Measurements from ENCODE around the gene TESK2.
"Not testable (repeated sequence)": the region's sequence is repeated elsewhere in the genome, so short reads cannot be mapped to it uniquely, and the experiment has no call there.

TESK2 gene

GRCh38 chr1:45411510-45411899, 79.5 kb downstream of the TESK2 start:
- DNase-seq (ENCODE audit: low spot score), result no peak

- no peak for DNase-seq (ENCODE audit: low spot score)
Measured at GRCh38 chr1:45410850-45411509, 80.0 kb downstream of the TESK2 start.

GRCh38 chr1:45409276-45409675, 81.7 kb downstream of the TESK2 start:
- no peak for DNase-seq (ENCODE audit: low spot score)

GRCh38 chr1:45407629-45408287, 83.2 kb downstream of the TESK2 start:
- no peak for DNase-seq (ENCODE audit: low spot score)

- DNase-seq (ENCODE audit: low spot score), result no peak
Measured at GRCh38 chr1:45405636-45406035, 85.3 kb downstream of the TESK2 start.

- no peak for DNase-seq (ENCODE audit: low spot score)
Measured at GRCh38 chr1:45403718-45404117, 87.2 kb downstream of the TESK2 start.

- no peak for DNase-seq (ENCODE audit: low spot score)
Measured at GRCh38 chr1:45403298-45403697, 87.7 kb downstream of the TESK2 start.

GRCh38 chr1:45401524-45401923, 89.4 kb downstream of the TESK2 start:
- DNase-seq (ENCODE audit: low spot score), result no peak

GRCh38 chr1:45400049-45400448, 90.9 kb downstream of the TESK2 start:
- no peak for DNase-seq (ENCODE audit: low spot score)

- DNase-seq (ENCODE audit: low spot score), result no peak
Measured at GRCh38 chr1:45397285-45397684, 93.7 kb downstream of the TESK2 start.

- DNase-seq (ENCODE audit: low spot score), result no peak
Measured at GRCh38 chr1:45395582-45395981, 95.4 kb downstream of the TESK2 start.

- DNase-seq (ENCODE audit: low spot score), result no peak
Measured at GRCh38 chr1:45395051-45395450, 95.9 kb downstream of the TESK2 start.

- no peak for DNase-seq (ENCODE audit: low spot score)
Measured at GRCh38 chr1:45394342-45394741, 96.6 kb downstream of the TESK2 start.

GRCh38 chr1:45393718-45394302, 97.2 kb downstream of the TESK2 start:
- no peak for DNase-seq (ENCODE audit: low spot score)

- no peak for DNase-seq (ENCODE audit: low spot score)
Measured at GRCh38 chr1:45386219-45386618, 104.7 kb downstream of the TESK2 start.

GRCh38 chr1:45385302-45385701, 105.7 kb downstream of the TESK2 start:
- no peak for DNase-seq (ENCODE audit: low spot score)

- DNase-seq (ENCODE audit: low spot score), result not testable (repeated sequence)
Measured at GRCh38 chr1:45384213-45384612, 106.8 kb downstream of the TESK2 start.

- no peak for DNase-seq (ENCODE audit: low spot score)
Measured at GRCh38 chr1:45383191-45383590, 107.8 kb downstream of the TESK2 start.

- DNase-seq (ENCODE audit: low spot score), result no peak
Measured at GRCh38 chr1:45381243-45381642, 109.7 kb downstream of the TESK2 start.

GRCh38 chr1:45380730-45381129, 110.2 kb downstream of the TESK2 start:
- DNase-seq (ENCODE audit: low spot score), result no peak

GRCh38 chr1:45380125-45380524, 110.8 kb downstream of the TESK2 start:
- no peak for DNase-seq (ENCODE audit: low spot score)

GRCh38 chr1:45379524-45379923, 111.4 kb downstream of the TESK2 start:
- DNase-seq (ENCODE audit: low spot score), result no peak

- no peak for DNase-seq (ENCODE audit: low spot score)
Measured at GRCh38 chr1:45378184-45378583, 112.8 kb downstream of the TESK2 start.
